KMS-11 (cell line): ENCODE data around the gene ZFYVE28.

Source experiments
- H2AFZ ChIP-seq: fragments of 200-600 bp; sonication (generic); 2 replicates; pipeline ENCODE4 v1.6.1; 2016; ENCODE audit warnings: antibody characterized with exemption, mixed run types, low read depth
- H3K27ac ChIP-seq: fragments of 200-600 bp; sonication (generic); 2 replicates; pipeline ENCODE4 v1.6.1; 2016; ENCODE audit warnings: mild to moderate bottlenecking, mixed run types
- H3K27me3 ChIP-seq: fragments of 200-600 bp; sonication (generic); 2 replicates; pipeline ENCODE4 v1.6.1; 2017; ENCODE audit warnings: mild to moderate bottlenecking, low read depth, mixed run types, moderate library complexity; ENCODE audit not compliant: insufficient read depth
- H3K36me3 ChIP-seq: fragments of 200-600 bp; sonication (generic); 2 replicates; pipeline ENCODE4 v1.6.1; 2017; ENCODE audit warnings: mild to moderate bottlenecking, mixed run types; ENCODE audit not compliant: insufficient read depth
- H3K4me1 ChIP-seq: fragments of 200-600 bp; sonication (generic); 2 replicates; pipeline ENCODE4 v1.6.1; 2016; ENCODE audit warnings: mild to moderate bottlenecking, low read depth, mixed run types; ENCODE audit not compliant: poor library complexity, severe bottlenecking
- H3K4me2 ChIP-seq: fragments of 200-600 bp; sonication (generic); 2 replicates; pipeline ENCODE4 v1.7.0; 2016; ENCODE audit warnings: mild to moderate bottlenecking, mixed run types
- H3K4me3 ChIP-seq: fragments of 200-600 bp; sonication (generic); IDR thresholded peaks from 2 replicates; pipeline ENCODE4 v1.6.1; 2017; ENCODE audit warnings: low read depth, low read length, mixed read lengths; ENCODE audit not compliant: insufficient read depth
- H3K79me2 ChIP-seq: fragments of 200-600 bp; sonication (generic); 2 replicates; pipeline ENCODE4 v1.6.1; 2016; ENCODE audit warnings: low read depth, mixed run types; ENCODE audit not compliant: insufficient read depth
- H3K9ac ChIP-seq: fragments of 200-600 bp; sonication (generic); 2 replicates; pipeline ENCODE4 v1.6.1; 2016; ENCODE audit warnings: mild to moderate bottlenecking, mixed run types
- H4K20me1 ChIP-seq: fragments of 200-600 bp; sonication (generic); 2 replicates; pipeline ENCODE4 v1.6.1; 2016; ENCODE audit warnings: mild to moderate bottlenecking, mixed run types; ENCODE audit not compliant: insufficient read depth
- CTCF ChIP-seq: fragments of 200-600 bp; sonication (generic); conservative IDR thresholded peaks from 2 replicates; pipeline ENCODE4 v1.6.1; 2017; ENCODE audit warnings: low read depth, mild to moderate bottlenecking, antibody characterized with exemption, low read length, moderate library complexity, mixed read lengths

The ZFYVE28 gene

DNA sequence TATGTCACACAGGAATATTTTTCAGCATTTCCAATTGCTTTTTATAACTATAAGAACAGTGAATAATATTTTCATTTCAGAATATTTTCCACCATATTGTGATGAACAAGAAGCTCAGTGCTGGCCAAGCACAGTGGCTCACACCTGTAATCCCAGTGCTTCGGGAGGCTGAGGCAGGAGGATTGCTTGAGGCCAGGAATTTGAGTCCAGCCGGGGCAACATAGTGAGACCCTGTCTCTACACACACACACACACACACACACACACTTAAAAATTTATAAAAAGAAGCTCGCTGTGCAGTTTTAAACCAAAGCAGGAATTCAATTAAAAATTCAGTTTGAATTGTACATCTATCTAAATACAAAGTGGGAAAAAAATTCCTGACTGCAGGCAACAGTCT is 3.2 kb downstream of the ZFYVE28 start:
- Histone ChIP-seq H3K4me2 (no peak overlapping the region), H3K27ac (no peak overlapping the region), H3K4me3 (no peak overlapping the region), H3K36me3 (no peaks in the 10 kb centered on the region), H3K9ac (no peak overlapping the region), H4K20me1 (no peaks in the 10 kb centered on the region), H2AFZ (no peak overlapping the region), H3K4me1 (peaks cover 30% of the 10 kb centered on the region), H3K79me2 (no peaks in the 10 kb centered on the region), H3K27me3 (peaks cover 4% of the 10 kb centered on the region; the same call in 1 of the 2 replicates)
- TF ChIP-seq CTCF = no peak

GRCh38 chr4:2413821-2414610 is 4.4 kb downstream of the ZFYVE28 start:
- Histone ChIP-seq H2AFZ (peak overlapping the region; percentile 41; the same call in 1 of the 2 replicates), H3K36me3 (no peaks in the 10 kb centered on the region), H3K4me2 (peak overlapping the region; percentile 80), H3K4me3 (no peak overlapping the region), H3K27ac (peak overlapping the region; percentile 98), H3K4me1 (peaks cover 30% of the 10 kb centered on the region), H3K79me2 (no peaks in the 10 kb centered on the region), H4K20me1 (no peaks in the 10 kb centered on the region), H3K27me3 (peaks cover 4% of the 10 kb centered on the region; the same call in 1 of the 2 replicates), H3K9ac (peak overlapping the region; percentile 87)
- no peak for TF ChIP-seq CTCF

DNA sequence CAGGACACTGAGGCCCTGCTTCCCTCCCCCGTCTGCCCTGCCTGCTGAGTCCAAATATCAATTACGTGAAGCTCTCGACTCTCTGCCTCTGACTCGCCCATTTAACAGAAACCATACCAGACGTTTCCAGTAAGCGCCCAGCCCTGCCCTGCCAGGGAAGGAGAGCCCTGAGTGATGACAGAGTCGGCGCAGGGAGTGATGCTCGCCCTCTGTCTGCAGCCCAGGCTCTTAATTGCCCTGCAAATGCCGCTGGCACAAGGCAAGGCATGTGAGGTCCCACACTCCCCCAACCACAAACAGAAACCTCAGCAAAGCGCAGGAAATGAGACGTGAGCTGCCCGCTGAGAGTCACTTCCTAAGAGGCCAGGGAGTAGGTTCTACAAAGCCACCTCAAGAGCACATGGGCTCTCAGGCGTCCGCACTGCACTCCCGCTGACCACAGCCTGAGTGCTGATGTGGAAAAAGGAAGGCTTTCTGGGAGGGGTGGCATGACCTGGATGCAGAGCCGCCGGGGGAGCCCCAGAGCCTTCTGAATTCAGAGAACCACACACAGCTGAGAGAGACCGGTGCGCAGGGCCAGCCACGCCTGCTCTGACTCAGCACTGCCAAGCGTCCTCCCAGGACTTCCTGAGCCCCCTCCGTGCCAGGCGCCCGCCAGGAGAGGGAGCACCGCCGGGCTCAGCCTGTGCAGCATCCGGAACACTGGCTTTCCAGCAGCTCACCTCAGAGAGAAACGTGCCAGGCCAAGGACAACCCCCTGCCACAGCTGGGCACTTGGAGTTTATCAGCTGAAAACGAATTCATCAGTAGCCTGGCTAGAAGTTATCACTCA is 5.3 kb downstream of the ZFYVE28 start:
- H2AFZ ChIP-seq = peak overlapping the region; percentile 41
- no peak overlapping the region for H3K4me3 ChIP-seq
- no peaks in the 10 kb centered on the region for H3K79me2 ChIP-seq
- no peaks in the 10 kb centered on the region for H4K20me1 ChIP-seq
- H3K9ac ChIP-seq = peak overlapping the region; percentile 87
- no peaks in the 10 kb centered on the region for H3K36me3 ChIP-seq
- peaks cover 30% of the 10 kb centered on the region for H3K4me1 ChIP-seq
- H3K27me3 ChIP-seq = peaks cover 4% of the 10 kb centered on the region; the same call in 1 of the 2 replicates
- no peak; the same call in 1 of the 2 replicates for TF ChIP-seq CTCF
- peak overlapping the region; percentile 80 for H3K4me2 ChIP-seq
- peak overlapping the region; percentile 98 for H3K27ac ChIP-seq

- H3K9ac ChIP-seq = peak overlapping the region; percentile 87
- H3K36me3 ChIP-seq = no peaks in the 10 kb centered on the region
- no peaks in the 10 kb centered on the region for H3K79me2 ChIP-seq
- no peak overlapping the region for H3K4me3 ChIP-seq
- H3K4me2 ChIP-seq = peak overlapping the region; percentile 80
- TF ChIP-seq CTCF = no peak
- H2AFZ ChIP-seq = peak overlapping the region; percentile 5; the same call in 1 of the 2 replicates
- H4K20me1 ChIP-seq = no peaks in the 10 kb centered on the region
- peaks cover 30% of the 10 kb centered on the region for H3K4me1 ChIP-seq
- H3K27me3 ChIP-seq = peaks cover under 1% of the 10 kb centered on the region; the same call in 1 of the 2 replicates
- H3K27ac ChIP-seq = peak overlapping the region; percentile 98
Measured at GRCh38 chr4:2412534-2412884, 5.9 kb downstream of the ZFYVE28 start.
